ENCODE data around the gene CES3.

The CES3 gene

DNA sequence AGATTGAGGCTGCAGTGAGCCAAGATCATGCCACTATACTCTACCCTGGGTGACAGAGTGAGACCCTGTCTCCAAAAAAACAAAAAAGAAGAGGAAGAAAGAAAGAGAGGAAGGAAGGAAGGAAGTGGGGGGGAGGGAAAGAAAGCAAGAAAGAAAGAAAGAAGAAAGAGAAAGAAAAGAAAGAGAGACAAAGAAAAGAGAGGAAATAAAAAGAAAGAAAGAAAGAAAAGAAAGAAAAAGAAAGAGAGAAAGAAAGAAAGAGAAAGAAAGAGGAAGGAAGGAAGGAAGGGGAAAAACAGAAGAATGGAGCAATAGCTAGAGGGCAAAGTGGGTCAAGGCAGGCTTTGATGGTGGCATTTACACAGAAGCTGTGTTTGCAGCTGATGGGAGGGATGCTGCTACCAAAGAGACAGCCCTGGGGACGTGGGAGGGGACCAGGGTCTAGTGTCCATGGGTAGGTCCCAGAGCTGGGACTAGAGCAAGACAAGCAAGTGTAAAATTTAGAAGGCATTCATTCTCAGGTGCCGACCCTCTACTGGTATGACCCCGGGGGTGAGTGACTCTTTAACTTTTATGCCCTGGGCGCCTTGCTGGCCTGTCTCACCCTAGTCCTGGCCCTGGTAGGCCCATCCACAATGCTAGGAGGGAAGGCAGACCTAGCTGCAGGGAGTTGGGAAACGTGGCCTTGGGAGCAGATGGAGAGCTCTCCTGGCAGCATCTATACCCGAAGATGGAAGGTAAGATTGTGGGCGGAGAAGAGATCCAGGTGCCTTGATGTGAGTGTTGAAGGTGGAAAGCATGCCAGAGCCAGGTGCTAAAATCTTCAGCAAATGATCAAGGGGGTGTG is 2.0 kb upstream of the CES3 start:
- Histone ChIP-seq H3K4me2 (ENCODE audit: low read depth, low read length, poor library complexity, severe bottlenecking) (no peak overlapping the region), H3K4me3 (ENCODE audit: insufficient read depth, low read length, poor library complexity, severe bottlenecking) (no peak overlapping the region), H3K9ac (ENCODE audit: low read length) (no peak overlapping the region), H4K20me1 (ENCODE audit: low read depth, low read length) (no peaks in the 10 kb centered on the region), H3K27ac (ENCODE audit: low read depth, low read length) (no peak overlapping the region), H3K36me3 (ENCODE audit: low read length) (no peaks in the 10 kb centered on the region), H3F3A (ENCODE audit: insufficient read depth) (no peaks in the 10 kb centered on the region), H3K27me3 (ENCODE audit: low read length) (no peaks in the 10 kb centered on the region), H3K79me2 (ENCODE audit: insufficient read depth, low read length) (no peaks in the 10 kb centered on the region), H3K9me3 (ENCODE audit: insufficient read depth, low read length) (no peaks in the 10 kb centered on the region), H3K9me2 (replicated peaks; ENCODE audit: insufficient read depth, low read length) (no peaks in the 10 kb centered on the region), H2AFZ (ENCODE audit: low read depth, low read length, severe bottlenecking) (no peak overlapping the region)
- TF ChIP-seq, protein P1, sequence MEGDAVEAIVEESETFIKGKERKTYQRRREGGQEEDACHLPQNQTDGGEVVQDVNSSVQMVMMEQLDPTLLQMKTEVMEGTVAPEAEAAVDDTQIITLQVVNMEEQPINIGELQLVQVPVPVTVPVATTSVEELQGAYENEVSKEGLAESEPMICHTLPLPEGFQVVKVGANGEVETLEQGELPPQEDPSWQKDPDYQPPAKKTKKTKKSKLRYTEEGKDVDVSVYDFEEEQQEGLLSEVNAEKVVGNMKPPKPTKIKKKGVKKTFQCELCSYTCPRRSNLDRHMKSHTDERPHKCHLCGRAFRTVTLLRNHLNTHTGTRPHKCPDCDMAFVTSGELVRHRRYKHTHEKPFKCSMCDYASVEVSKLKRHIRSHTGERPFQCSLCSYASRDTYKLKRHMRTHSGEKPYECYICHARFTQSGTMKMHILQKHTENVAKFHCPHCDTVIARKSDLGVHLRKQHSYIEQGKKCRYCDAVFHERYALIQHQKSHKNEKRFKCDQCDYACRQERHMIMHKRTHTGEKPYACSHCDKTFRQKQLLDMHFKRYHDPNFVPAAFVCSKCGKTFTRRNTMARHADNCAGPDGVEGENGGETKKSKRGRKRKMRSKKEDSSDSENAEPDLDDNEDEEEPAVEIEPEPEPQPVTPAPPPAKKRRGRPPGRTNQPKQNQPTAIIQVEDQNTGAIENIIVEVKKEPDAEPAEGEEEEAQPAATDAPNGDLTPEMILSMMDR (IDR thresholded peaks at IDR 0.05; ENCODE audit: insufficient read depth, low read length, poor library complexity, severe bottlenecking): no peak
- TF ChIP-seq EZH2phosphoT487 (conservative IDR thresholded peaks at IDR 0.05; ENCODE audit: low read length): no peak

- Histone ChIP-seq H3F3A (ENCODE audit: insufficient read depth) (no peaks in the 10 kb centered on the region), H3K9ac (ENCODE audit: low read length) (no peak overlapping the region), H3K36me3 (ENCODE audit: low read length) (no peaks in the 10 kb centered on the region), H3K79me2 (ENCODE audit: insufficient read depth, low read length) (no peaks in the 10 kb centered on the region), H3K27me3 (ENCODE audit: low read length) (no peaks in the 10 kb centered on the region), H3K4me3 (ENCODE audit: insufficient read depth, low read length, poor library complexity, severe bottlenecking) (no peak overlapping the region), H3K9me2 (replicated peaks; ENCODE audit: insufficient read depth, low read length) (no peaks in the 10 kb centered on the region), H2AFZ (ENCODE audit: low read depth, low read length, severe bottlenecking) (no peak overlapping the region), H4K20me1 (ENCODE audit: low read depth, low read length) (no peaks in the 10 kb centered on the region), H3K9me3 (ENCODE audit: insufficient read depth, low read length) (no peaks in the 10 kb centered on the region), H3K27ac (ENCODE audit: low read depth, low read length) (no peak overlapping the region), H3K4me2 (ENCODE audit: low read depth, low read length, poor library complexity, severe bottlenecking) (no peak overlapping the region)
- TF ChIP-seq EZH2phosphoT487 (conservative IDR thresholded peaks at IDR 0.05; ENCODE audit: low read length): no peak
- TF ChIP-seq, protein P1 (IDR thresholded peaks at IDR 0.05; ENCODE audit: insufficient read depth, low read length, poor library complexity, severe bottlenecking): no peak
These were observed 1.3 kb upstream of the CES3 start for GRCh38 chr16:66959704-66960161.

- Histone ChIP-seq H3K79me2 (ENCODE audit: insufficient read depth, low read length) (no peaks in the 10 kb centered on the region), H2AFZ (ENCODE audit: low read depth, low read length, severe bottlenecking) (no peak overlapping the region), H3K4me3 (ENCODE audit: insufficient read depth, low read length, poor library complexity, severe bottlenecking) (no peak overlapping the region), H3K9me2 (replicated peaks; ENCODE audit: insufficient read depth, low read length) (no peaks in the 10 kb centered on the region), H4K20me1 (ENCODE audit: low read depth, low read length) (no peaks in the 10 kb centered on the region), H3K4me2 (ENCODE audit: low read depth, low read length, poor library complexity, severe bottlenecking) (no peak overlapping the region), H3K9me3 (ENCODE audit: insufficient read depth, low read length) (no peaks in the 10 kb centered on the region), H3K27ac (ENCODE audit: low read depth, low read length) (no peak overlapping the region), H3K27me3 (ENCODE audit: low read length) (no peaks in the 10 kb centered on the region), H3K36me3 (ENCODE audit: low read length) (no peaks in the 10 kb centered on the region), H3K9ac (ENCODE audit: low read length) (no peak overlapping the region), H3F3A (ENCODE audit: insufficient read depth) (no peaks in the 10 kb centered on the region)
- TF ChIP-seq EZH2phosphoT487 (conservative IDR thresholded peaks at IDR 0.05; ENCODE audit: low read length): no peak
- TF ChIP-seq, protein P1 (IDR thresholded peaks at IDR 0.05; ENCODE audit: insufficient read depth, low read length, poor library complexity, severe bottlenecking): no peak
These were observed 796 bp upstream of the CES3 start for GRCh38 chr16:66960270-66960669.
